Lower leg skin (tissue), 3 donors: Measurements from ENCODE around the gene SERAC1.

ENCODE experiments used
- POLR2A ChIP-seq, 2 donors: fragments of 450-650 bp; IDR thresholded peaks; one replicate each; pipeline ENCODE4 v1.6.1; 2016 to 2017; ENCODE audit warnings: antibody characterized with exemption in 2 of 2, mild to moderate bottlenecking in 1 of 2, moderate library complexity in 1 of 2
- TF ChIP-seq, protein P1 (sequence below), 3 donors: fragments of 450-650 bp; IDR thresholded peaks; one replicate each; pipeline ENCODE4 v1.5.1; 2016; ENCODE audit warnings: antibody characterized with exemption in 3 of 3, mild to moderate bottlenecking in 3 of 3, moderate library complexity in 2 of 3

DNA sequence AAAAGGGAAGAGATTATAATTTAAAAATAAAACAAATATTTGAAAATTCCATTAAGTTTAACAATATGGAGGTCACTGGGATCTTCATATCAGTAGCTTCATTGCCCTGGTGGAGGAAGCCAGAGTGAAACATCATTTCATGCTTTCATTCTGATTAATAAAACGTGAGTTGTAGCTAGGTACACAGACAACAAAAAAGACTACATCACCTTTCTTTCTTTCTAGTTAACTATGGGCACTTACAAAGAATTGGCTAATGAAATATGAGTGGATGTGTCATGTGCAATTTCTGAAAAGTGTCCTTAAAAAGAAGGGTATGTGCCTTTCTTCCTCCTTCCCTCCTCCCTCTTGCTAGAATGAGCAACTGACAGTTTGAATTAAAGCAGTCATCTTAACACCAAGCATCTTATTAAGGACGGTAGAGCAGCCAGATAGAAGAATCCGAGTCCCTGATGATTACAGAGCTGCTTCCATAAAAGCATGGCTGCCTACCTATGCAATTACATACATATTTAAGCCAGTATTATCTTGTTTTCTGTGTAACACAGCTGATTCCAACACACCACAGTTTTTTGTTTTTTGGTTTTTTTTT lies 3.4 kb downstream of the SERAC1 start:
- TF ChIP-seq, protein P1, sequence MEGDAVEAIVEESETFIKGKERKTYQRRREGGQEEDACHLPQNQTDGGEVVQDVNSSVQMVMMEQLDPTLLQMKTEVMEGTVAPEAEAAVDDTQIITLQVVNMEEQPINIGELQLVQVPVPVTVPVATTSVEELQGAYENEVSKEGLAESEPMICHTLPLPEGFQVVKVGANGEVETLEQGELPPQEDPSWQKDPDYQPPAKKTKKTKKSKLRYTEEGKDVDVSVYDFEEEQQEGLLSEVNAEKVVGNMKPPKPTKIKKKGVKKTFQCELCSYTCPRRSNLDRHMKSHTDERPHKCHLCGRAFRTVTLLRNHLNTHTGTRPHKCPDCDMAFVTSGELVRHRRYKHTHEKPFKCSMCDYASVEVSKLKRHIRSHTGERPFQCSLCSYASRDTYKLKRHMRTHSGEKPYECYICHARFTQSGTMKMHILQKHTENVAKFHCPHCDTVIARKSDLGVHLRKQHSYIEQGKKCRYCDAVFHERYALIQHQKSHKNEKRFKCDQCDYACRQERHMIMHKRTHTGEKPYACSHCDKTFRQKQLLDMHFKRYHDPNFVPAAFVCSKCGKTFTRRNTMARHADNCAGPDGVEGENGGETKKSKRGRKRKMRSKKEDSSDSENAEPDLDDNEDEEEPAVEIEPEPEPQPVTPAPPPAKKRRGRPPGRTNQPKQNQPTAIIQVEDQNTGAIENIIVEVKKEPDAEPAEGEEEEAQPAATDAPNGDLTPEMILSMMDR (IDR thresholded peaks at IDR 0.05), result no peak
- TF ChIP-seq POLR2A (IDR thresholded peaks at IDR 0.05), result no peak
